ENCODE results near the gene NPAS3.

The NPAS3 gene

DNA sequence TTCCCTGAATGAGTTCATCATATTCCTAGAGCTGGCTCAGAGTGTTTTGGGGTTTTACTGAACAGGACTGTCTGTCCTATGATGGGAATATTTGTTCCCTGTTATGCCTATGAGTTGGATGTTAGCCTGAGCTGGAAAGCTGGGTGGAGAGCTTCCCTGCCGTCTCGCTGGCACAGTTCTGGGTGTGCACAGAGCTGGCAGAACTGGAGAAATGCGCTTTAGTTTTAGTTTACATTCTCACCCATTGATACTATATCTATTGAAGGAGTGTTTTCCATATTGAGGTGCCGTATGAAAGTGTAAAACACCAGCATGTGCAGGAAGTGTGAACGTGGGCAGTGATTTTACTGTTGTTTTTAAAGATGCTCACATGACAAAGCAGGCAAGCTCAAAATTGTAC, 549.9 kb downstream of the NPAS3 start:
- DNase-seq, result no peak

DNA sequence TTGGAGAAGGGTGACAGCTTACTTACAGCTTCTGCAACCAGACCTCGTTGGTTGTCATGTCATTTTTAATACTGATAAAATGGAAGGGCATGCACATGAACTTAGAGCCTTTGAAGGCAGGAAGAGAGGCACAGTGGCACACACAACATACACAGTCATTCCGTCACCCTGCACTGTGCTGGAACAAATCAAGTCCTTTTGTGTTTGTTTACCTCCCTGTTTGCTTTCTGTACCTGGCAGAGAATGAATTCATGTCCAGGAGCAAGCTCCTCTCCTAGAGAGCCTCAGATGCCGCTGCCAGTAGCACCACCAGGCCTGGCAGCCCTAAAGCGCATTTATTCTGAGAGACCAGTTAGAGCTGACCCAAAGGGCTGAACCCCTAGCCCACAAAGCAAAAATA, 551.9 kb downstream of the NPAS3 start:
- DNase-seq, result no peak

- DNase-seq, result no peak
Measured at GRCh38 chr14:33491112-33491511, 552.4 kb downstream of the NPAS3 start.

GRCh38 chr14:33492491-33492890, 553.8 kb downstream of the NPAS3 start:
- DNase-seq, result no peak

DNA sequence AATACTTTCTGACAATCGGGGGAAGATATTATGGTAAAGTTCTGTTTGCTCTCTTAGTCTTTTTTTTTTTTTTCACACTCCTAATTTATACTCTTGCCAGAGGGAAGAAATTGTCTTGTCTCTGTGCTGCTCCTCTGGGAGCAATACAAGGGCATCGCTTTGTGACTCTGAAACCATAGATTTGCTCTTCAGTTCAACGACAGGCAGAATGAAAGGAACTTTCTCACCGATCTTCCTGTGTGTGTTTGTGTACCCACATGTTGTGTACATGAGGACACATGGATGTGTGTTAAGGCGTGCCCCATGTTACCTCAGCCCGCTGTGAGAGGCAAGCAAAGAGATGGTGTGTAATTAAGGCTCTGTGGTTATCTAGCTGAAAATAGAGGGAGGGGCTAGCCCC, 554.6 kb downstream of the NPAS3 start:
- DNase-seq, result no peak

DNA sequence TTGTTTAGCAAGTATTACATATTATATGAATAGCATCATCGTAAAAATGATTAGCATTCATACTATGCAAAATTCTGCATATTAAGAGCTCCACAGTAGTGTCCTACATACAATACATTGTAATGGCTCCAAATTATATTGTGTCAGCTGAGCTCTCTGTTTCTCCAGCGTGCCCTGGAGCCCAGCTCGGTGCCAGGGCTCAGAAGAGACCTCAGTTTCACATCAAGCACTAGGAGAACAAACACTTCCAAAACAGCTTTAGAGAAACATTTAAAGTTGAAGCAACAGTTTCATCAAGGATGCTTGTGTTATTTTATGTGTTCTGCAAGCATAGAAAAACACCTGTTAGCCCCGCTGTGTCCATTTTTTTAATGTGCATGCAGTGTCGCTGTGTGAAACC, 555.3 kb downstream of the NPAS3 start:
- DNase-seq, result no peak

GRCh38 chr14:33499687-33500086, 561.0 kb downstream of the NPAS3 start:
- DNase-seq, result no peak

- DNase-seq, result no peak
Measured at GRCh38 chr14:33504246-33505099, 565.8 kb downstream of the NPAS3 start.

DNA sequence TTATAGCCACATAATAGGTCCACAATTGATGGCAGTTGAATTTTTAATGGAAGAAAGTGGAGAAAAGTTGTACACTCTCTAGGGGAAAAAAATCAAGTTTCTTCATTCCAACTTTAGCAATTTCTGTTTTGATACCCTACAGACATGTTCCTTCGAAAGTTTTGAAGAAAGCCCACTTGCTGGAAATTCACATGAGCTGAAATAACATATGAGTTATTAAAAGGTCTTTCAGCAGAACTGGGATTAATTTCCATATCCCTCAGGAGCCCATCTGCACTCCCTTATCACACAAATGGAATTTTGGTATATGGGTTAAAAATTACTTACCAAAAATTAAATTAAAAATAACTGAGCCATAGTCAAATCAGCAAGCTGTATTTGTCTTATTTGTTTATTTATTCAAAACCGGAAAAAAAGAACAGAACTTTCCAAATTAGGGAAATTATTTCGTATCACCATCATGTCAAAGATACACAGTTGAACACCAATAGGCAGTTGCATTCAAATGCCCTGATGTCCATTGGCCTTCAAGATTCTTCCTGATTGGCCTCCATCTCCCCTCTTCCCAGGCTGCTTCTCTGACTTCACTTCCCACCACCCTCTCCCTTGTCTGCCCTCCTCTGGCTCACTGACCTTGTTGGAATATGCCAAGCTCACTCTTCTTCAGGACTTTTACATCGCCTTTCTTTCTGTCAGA, 566.7 kb downstream of the NPAS3 start:
- DNase-seq, result no peak

GRCh38 chr14:33505963-33506329, 567.3 kb downstream of the NPAS3 start:
- DNase-seq, result no peak

DNA sequence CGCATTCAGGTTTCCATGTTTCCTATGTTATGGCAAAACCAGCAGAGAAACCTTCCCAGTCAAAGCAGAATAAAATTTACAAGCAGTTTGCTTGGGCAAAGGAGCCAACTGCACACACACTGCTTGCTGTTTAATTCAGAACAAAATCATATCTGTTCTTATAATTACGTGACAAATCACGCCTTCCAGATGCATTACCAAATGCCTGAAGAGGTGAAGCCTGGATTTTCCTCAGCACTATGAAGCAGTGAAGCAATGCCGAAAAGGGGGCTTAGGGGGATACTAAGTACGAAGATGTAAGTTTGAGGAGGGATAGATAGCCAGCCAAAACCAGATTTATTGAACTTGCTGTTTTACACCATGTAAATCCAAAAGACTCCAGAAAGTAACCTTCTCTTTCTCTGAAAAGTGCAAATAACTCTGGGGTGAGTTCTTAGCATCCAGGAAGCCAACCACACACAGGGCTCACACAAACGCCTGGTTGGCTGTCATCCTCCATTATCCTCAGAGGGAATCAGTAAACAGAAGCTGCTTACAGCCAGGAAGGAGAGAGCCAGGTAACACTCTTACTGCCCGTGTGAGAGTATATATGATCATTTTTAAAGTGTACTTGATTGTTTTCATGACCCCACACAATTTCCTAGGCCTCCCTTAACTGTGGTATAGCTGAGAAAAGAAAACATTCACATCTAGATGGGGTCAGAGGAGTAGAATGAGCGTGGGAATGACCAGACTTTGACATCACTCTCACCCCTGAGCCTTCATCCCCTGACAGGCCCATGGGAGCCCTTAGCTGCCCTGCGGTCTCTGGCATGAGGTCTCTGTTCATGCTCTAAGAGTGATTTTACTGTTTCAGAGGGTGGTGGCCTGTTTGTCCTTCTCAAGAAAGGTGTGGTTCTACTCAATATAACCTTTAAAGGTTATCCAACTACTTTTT, 569.7 kb downstream of the NPAS3 start:
- DNase-seq, result no peak

GRCh38 chr14:33509454-33509853, 570.8 kb downstream of the NPAS3 start:
- no peak for DNase-seq

DNA sequence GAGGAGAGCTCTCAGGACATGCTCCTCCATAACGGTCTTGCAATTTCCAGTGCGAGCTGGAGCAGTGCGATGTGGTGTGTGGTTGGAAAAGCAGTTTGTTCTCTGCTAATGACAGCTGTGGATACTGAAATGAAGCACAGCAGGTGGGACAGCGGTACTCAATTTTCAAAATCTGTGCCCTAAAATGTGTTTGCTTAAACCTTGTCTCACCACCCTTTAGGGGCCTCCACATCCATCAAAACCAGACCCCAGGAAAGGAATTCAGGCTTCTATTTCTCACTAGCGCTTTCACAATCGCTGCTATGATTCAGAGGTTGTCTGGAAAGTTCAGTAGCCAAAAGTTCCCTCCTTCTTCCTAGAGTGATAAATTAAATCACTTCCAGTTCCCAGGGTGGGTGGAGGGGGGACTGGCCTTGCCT, 571.4 kb downstream of the NPAS3 start:
- DNase-seq, result no peak

DNA sequence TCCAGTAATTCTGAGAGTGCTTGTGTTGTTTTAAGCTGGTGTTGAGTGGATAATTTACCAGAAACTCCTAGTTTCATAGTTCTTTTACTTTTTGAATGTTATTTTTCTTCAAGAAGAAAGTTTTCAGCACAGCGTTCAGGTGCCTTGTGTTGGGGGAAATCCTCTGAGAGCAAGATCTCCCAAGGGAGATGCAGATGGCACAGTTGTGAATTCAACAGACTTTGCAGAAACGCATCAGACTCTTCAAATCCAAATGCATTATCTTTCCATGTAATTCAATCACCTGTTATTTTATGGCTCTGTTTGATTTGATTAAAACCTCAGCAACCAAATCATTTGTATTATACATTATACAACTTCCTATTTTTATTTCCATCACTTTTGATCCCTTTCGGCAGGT, 572.3 kb downstream of the NPAS3 start:
- DNase-seq, result no peak

DNA sequence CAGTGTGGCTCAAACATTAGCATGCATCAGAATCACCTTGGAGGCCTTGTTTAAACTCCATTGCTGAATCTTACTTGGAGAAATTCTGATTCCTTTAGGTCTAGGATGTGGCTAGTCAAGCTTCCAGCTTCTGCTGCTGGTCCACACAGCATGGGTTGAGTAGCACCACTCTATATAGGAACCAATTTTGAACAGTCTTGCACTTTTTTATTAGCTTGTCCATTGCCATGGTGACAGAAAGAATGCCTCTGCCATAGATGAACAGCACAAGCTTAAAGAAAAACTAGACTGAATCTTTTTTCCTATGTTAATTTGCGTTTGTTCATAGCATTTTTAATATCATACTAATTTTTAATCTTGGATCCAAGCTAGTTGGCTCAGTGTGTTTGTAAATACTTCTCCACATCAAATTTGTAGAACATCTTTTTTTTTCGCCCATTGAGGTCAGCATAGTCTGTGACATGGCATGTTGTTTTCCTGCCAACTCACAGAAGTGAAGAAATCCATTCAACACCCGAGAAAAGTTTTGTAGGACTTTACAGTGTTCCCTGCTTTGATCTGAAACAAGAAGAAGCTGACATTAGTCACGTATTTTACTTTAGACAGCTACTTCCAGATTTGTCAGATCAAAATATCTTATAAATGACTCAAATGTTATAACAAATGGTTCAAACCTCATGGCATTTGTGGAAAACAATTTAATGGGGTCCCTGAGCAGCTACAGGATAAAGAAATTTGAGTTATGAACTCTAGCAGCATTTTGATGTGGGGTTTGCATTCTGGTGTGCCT, 573.4 kb downstream of the NPAS3 start:
- DNase-seq, result no peak

GRCh38 chr14:33515441-33515840, 576.8 kb downstream of the NPAS3 start:
- DNase-seq, result no peak

DNA sequence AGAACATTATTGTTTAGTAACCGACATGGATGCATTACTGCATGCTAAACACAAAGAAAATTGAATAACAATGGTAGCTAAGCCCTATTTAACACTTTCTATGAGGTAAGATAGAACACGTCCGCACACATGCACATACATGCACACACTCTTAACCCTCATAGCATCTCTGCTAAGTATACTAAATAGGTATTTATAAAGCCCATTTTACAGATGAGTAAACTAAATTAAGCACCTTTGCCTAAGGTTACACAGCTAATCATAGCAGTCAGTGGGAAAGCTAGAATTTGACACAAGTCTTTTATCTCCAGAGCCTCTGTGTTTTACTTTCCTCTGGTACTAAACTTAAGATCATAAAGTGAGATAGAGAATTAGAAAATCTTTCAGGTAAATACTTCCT, 577.2 kb downstream of the NPAS3 start:
- DNase-seq, result no peak

- DNase-seq, result no peak
Measured at GRCh38 chr14:33516898-33517436, 578.3 kb downstream of the NPAS3 start.

DNA sequence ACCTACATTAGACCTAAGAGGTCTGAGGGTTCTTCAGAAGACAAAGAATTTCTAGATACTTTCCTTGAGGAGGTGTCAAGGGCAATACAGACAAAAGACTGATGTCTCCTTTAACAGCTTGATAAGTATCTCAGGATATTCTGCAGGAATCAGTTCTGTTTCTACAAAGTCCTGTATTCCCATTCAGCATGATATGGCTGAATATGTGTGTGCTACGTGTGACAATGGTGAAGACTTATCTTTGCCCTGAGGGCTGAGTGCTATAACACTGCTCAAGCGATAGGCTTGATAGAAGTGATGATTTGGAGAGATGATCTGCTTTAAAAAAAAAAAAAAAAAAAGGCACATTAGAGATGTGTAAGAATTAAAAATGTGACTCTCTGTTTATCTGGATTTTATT, 582.5 kb downstream of the NPAS3 start:
- no peak for DNase-seq

GRCh38 chr14:33524244-33524643, 585.6 kb downstream of the NPAS3 start:
- no peak for DNase-seq

DNA sequence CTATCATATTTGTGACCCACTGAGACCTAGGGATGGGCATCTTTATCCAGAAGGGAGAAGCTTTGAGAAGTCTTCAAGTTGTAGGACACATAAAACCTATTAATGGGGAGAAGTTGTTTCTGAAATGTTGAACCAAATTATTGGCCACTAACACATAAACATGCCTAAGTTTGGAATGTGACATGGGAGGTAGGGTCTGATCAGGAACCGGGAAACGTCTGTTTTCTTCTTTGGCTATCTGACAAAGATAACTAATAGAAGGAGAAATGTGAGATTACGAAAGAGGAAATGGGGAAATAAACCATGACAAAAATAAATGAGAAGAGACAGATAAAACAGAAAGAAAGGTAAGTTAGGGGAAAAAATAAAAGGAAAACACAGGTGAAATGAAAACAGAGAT, 586.9 kb downstream of the NPAS3 start:
- no peak for DNase-seq

GRCh38 chr14:33527023-33527634, 588.5 kb downstream of the NPAS3 start:
- DNase-seq, result no peak
